ENCODE measurements around the gene HOXB8. TPM values are rescaled to one million over a fixed set of nuclear protein-coding genes. Genes with fewer than 3 reads are reported as not detected.
A peak's percentile ranks its signal among the peaks of the same experiment; 100 is the strongest.

Gene HOXB8
- total and polyA plus RNA-seq, 10 of the 15 experiments (the other 5 are each of a cell fraction or from before 2014, with no cell fraction given): 0.21 TPM; not detected in 9

- no peaks in the 10 kb centered on the region for H3K79me2 ChIP-seq (ENCODE audit: control insufficient read depth, insufficient read depth, low read length)
- no peak overlapping the region for H3K4me2 ChIP-seq (ENCODE audit: control insufficient read depth, insufficient read depth)
- DNase-seq (ENCODE audit: low read depth, low spot score): no peak
- no peaks in the 10 kb centered on the region for H3K4me1 ChIP-seq (ENCODE audit: control insufficient read depth, insufficient read depth, low read length)
- CTCF ChIA-PET: interaction anchor here (1.4 kb wide), 1 partner anchor 237 kb away, joined by 4 read pairs; no protein-coding TSS in a partner anchor
- H3K27me3 ChIP-seq (replicated peaks in 1 of 2; ENCODE audit: control insufficient read depth in 2 of 2, insufficient read depth in 2 of 2, low read length in 1 of 2): peaks cover 10 to 19% of the 10 kb centered on the region in 2 experiments
- in situ Hi-C loops (cut with MboI): no loop called here
- SMC1A ChIA-PET (ENCODE audit: uncharacterized antibody, unreplicated experiment): no interaction called here
- no peak overlapping the region for H2AFZ ChIP-seq (ENCODE audit: control insufficient read depth, low read depth, low read length)
- no peak overlapping the region for H3K9ac ChIP-seq (ENCODE audit: control insufficient read depth, insufficient read depth, low read length)
- no peaks in the 10 kb centered on the region for H3K36me3 ChIP-seq (ENCODE audit: control insufficient read depth in 2 of 2, insufficient read depth in 2 of 2, low read length in 1 of 2)
- TF ChIP-seq ZBTB11 (CRISPR knock-in tag; IDR thresholded peaks at IDR 0.05) (no peak), MTA3 (IDR thresholded peaks at IDR 0.05; ENCODE audit: borderline replicate concordance, low read length) (no peak), PML (IDR thresholded peaks at IDR 0.05; ENCODE audit: low read length) (no peak), CEBPB (IDR thresholded peaks at IDR 0.05; ENCODE audit: borderline replicate concordance in 1 of 2, low read depth in 2 of 2, low read length in 2 of 2) (no peak), CTCF (IDR thresholded peaks at IDR 0.05 in 2 of 3, conservative IDR thresholded peaks at IDR 0.05 in 1 of 3; ENCODE audit: control insufficient read depth in 2 of 3, extremely low read depth in 1 of 3, insufficient read depth in 1 of 3, low read depth in 3 of 3, low read length in 3 of 3) (no peak), FOXK2 (IDR thresholded peaks at IDR 0.05) (no peak), CBFB (IDR thresholded peaks at IDR 0.05; ENCODE audit: low read depth) (no peak), KAT2A (conservative IDR thresholded peaks at IDR 0.05; ENCODE audit: control insufficient read depth, low read depth, low read length) (no peak), BMI1 (IDR thresholded peaks at IDR 0.05; ENCODE audit: borderline replicate concordance) (no peak), POLR2AphosphoS5 (IDR thresholded peaks at IDR 0.05; ENCODE audit: low read length) (no peak), GABPA (IDR thresholded peaks at IDR 0.05; ENCODE audit: low read depth) (no peak)
- no TSS peak for BruUV-seq (replicated peaks)
- RAD21 ChIA-PET (ENCODE audit: unreplicated experiment): no interaction called here
- ATAC-seq: peak; percentile 13; the same call in 2 of the 3 replicates
- no peak for FAIRE-seq
- H4K20me1 ChIP-seq (ENCODE audit: control insufficient read depth, insufficient read depth): no peaks in the 10 kb centered on the region
- H3K27ac ChIP-seq (ENCODE audit: control insufficient read depth, insufficient read depth): no peak overlapping the region
- intact Hi-C loops (cut with micrococcal nuclease; ENCODE audit: unreplicated experiment): no loop called here
- WGBS (ENCODE audit: insufficient coverage, insufficient replicate concordance, low lambda C conversion rate, missing lambda C conversion rate): 22% methylated on average over 29 of the region's 29 CpGs
- H3K9me3 ChIP-seq (replicated peaks; ENCODE audit: control insufficient read depth, insufficient read depth, low read length): no peaks in the 10 kb centered on the region
- POLR2A ChIA-PET: no interaction called here
- no peak overlapping the region for H3K4me3 ChIP-seq
These were observed 26.5 kb upstream of the HOXB8 start for GRCh38 chr17:48641541-48642058.
